NCI-H2029 treated with DMSO at 0.1 percent for 48 hours (cell line): ENCODE results near the gene GAK.

Experiments used
- DNase-seq: peaks from one replicate; lab custom pipeline; 2025; lab: John Stamatoyannopoulos, UW

The GAK gene

GRCh38 chr4:848307-848691 is 83.8 kb downstream of the GAK start:
- DNase-seq: no peak

- no peak for DNase-seq
Measured at GRCh38 chr4:845836-846251, 86.3 kb downstream of the GAK start.

GRCh38 chr4:845233-845835 is 86.8 kb downstream of the GAK start:
- no peak for DNase-seq

GRCh38 chr4:844752-845232 is 87.3 kb downstream of the GAK start:
- DNase-seq: no peak

GRCh38 chr4:839675-840443 is 92.3 kb downstream of the GAK start:
- no peak for DNase-seq

GRCh38 chr4:837772-838171 is 94.3 kb downstream of the GAK start:
- DNase-seq: no peak

GRCh38 chr4:836750-837301 is 95.3 kb downstream of the GAK start:
- DNase-seq: no peak

- no peak for DNase-seq
Measured at GRCh38 chr4:836003-836511, 96.1 kb downstream of the GAK start.

- DNase-seq: no peak
Measured at GRCh38 chr4:835148-836002, 96.7 kb downstream of the GAK start.

- no peak for DNase-seq
Measured at GRCh38 chr4:834368-835147, 97.6 kb downstream of the GAK start.

GRCh38 chr4:833731-834367 is 98.3 kb downstream of the GAK start:
- DNase-seq: no peak

- no peak for DNase-seq
Measured at GRCh38 chr4:833156-833555, 99.0 kb downstream of the GAK start.

- no peak for DNase-seq
Measured at GRCh38 chr4:832536-832935, 99.6 kb downstream of the GAK start.

GRCh38 chr4:832108-832507 is 100.0 kb downstream of the GAK start:
- DNase-seq: no peak

GRCh38 chr4:831483-831805 is 100.7 kb downstream of the GAK start:
- no peak for DNase-seq

GRCh38 chr4:830601-831482 is 101.3 kb downstream of the GAK start:
- no peak for DNase-seq

GRCh38 chr4:829761-830600 is 102.1 kb downstream of the GAK start:
- DNase-seq: no peak

- no peak for DNase-seq
Measured at GRCh38 chr4:829291-829690, 102.8 kb downstream of the GAK start.

- no peak for DNase-seq
Measured at GRCh38 chr4:828641-829271, 103.4 kb downstream of the GAK start.
